Measurements from ENCODE around the gene ADAMTS8.

The ADAMTS8 gene

DNA sequence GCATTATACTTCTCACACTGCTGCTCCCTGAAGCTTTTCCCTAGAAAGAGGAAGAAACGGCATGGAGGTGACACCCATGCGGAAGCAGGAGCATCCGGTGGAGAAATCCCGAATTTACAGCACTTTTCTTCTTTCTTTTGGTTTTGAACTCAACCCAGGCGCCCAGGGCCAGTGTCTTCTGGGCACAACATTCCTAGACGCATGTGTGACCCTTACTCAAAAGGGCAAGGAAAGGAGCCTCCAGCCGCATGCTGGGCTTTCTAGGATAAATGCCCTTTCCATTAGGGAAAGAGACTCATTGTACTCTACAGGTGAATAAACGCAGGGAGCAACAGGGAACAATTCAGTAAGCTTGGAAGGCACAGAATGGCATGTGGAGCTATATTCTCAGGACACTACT lies 19.5 kb downstream of the ADAMTS8 start:
- no peak for DNase-seq

DNA sequence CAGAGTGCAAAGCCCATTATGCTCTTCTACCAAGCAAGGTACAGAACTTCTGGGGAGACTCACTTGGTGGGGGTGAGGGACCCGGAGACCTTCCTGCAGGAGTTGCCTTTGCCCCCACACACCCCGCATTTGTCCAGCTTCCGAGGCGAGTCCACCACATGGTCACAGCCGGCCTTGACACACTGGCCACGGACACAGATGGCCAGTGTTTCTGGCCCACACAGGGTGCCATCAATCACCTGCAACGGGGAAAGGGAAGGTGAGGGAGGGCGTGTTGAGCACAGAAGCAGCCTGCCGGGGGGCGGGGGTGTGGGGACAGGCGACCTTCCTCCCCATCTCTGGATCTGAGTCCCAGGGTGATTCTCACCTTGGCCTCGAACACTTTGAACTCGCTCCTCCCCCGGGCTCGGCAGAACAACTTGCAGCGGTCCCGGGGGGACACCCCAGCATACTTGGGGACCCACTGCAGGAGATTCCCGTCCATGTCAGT lies 20.0 kb downstream of the ADAMTS8 start:
- Histone ChIP-seq H3K4me1 (ENCODE audit: control insufficient read depth in 1 of 2, insufficient read depth in 2 of 2, low read length in 2 of 2) (peaks cover 4 to 6% of the 10 kb centered on the region in 2 experiments), H2BK12ac (ENCODE audit: low read length) (no peak overlapping the region), H3K4me3 (ENCODE audit: low read depth, low read length) (no peak overlapping the region), H3K27ac (ENCODE audit: low read depth, low read length) (no peak overlapping the region), H4K91ac (ENCODE audit: low read depth, low read length) (no peak overlapping the region), H3K23ac (ENCODE audit: low read length) (no peak overlapping the region), H3K36me3 (ENCODE audit: control insufficient read depth in 1 of 2, insufficient read depth in 2 of 2, low read length in 2 of 2) (no peaks in the 10 kb centered on the region), H2AFZ (ENCODE audit: insufficient read depth, low read length, poor library complexity) (no peak overlapping the region), H3K9me3 (ENCODE audit: insufficient read depth, low read depth, low read length) (no peaks in the 10 kb centered on the region), H2AK5ac (ENCODE audit: low read length) (no peak overlapping the region), H2BK120ac (ENCODE audit: insufficient read depth, low read length, poor library complexity) (no peak overlapping the region), H2BK5ac (ENCODE audit: low read depth, low read length, poor library complexity) (no peak overlapping the region), H3K18ac (ENCODE audit: low read length) (no peak overlapping the region), H4K8ac (ENCODE audit: low read depth, low read length) (no peak overlapping the region), H3K4ac (ENCODE audit: low read depth, low read length) (no peak overlapping the region), H3K14ac (ENCODE audit: low read length) (no peak overlapping the region), H3K27me3 (ENCODE audit: insufficient read depth, low read length) (no peaks in the 10 kb centered on the region), H3K9ac (ENCODE audit: low read length) (no peak overlapping the region), H3K4me2 (ENCODE audit: low read length) (no peak overlapping the region), H4K12ac (ENCODE audit: low read depth, low read length) (no peak overlapping the region), H3K79me2 (ENCODE audit: control insufficient read depth, insufficient read depth, low read length, poor library complexity) (no peaks in the 10 kb centered on the region), H3K79me1 (ENCODE audit: low read length) (no peaks in the 10 kb centered on the region)
- no peak for DNase-seq
- WGBS (ENCODE audit: extremely low coverage, insufficient coverage, insufficient read length) = no CpG with 5 or more reads among the region's 18 CpGs

More for the DNA sequence above, 19.5 kb downstream of the ADAMTS8 start:
- H3K79me2 ChIP-seq (ENCODE audit: control insufficient read depth, insufficient read depth, low read length, poor library complexity) = no peaks in the 10 kb centered on the region
- no peak overlapping the region for H4K91ac ChIP-seq (ENCODE audit: low read depth, low read length)
- no peak overlapping the region for H3K4me3 ChIP-seq (ENCODE audit: low read depth, low read length)
- no peak overlapping the region for H3K14ac ChIP-seq (ENCODE audit: low read length)
- H2BK120ac ChIP-seq (ENCODE audit: insufficient read depth, low read length, poor library complexity) = no peak overlapping the region
- no peak overlapping the region for H3K23ac ChIP-seq (ENCODE audit: low read length)
- H2BK12ac ChIP-seq (ENCODE audit: low read length) = no peak overlapping the region
- no peak overlapping the region for H3K9ac ChIP-seq (ENCODE audit: low read length)
- H3K4me1 ChIP-seq (ENCODE audit: control insufficient read depth in 1 of 2, insufficient read depth in 2 of 2, low read length in 2 of 2) = peaks cover 2% of the 10 kb centered on the region in 2 experiments
- WGBS (ENCODE audit: extremely low coverage, insufficient coverage, insufficient read length) = no CpG with 5 or more reads among the region's 8 CpGs
- H3K4ac ChIP-seq (ENCODE audit: low read depth, low read length) = no peak overlapping the region
- H3K18ac ChIP-seq (ENCODE audit: low read length) = no peak overlapping the region
- no peak overlapping the region for H4K8ac ChIP-seq (ENCODE audit: low read depth, low read length)
- no peaks in the 10 kb centered on the region for H3K9me3 ChIP-seq (ENCODE audit: insufficient read depth, low read depth, low read length)
- H4K12ac ChIP-seq (ENCODE audit: low read depth, low read length) = no peak overlapping the region
- no peak overlapping the region for H3K4me2 ChIP-seq (ENCODE audit: low read length)
- no peak overlapping the region for H2BK5ac ChIP-seq (ENCODE audit: low read depth, low read length, poor library complexity)
- no peak overlapping the region for H2AK5ac ChIP-seq (ENCODE audit: low read length)
- H2AFZ ChIP-seq (ENCODE audit: insufficient read depth, low read length, poor library complexity) = no peak overlapping the region
- no peaks in the 10 kb centered on the region for H3K36me3 ChIP-seq (ENCODE audit: control insufficient read depth in 1 of 2, insufficient read depth in 2 of 2, low read length in 2 of 2)
- H3K79me1 ChIP-seq (ENCODE audit: low read length) = no peaks in the 10 kb centered on the region
- no peaks in the 10 kb centered on the region for H3K27me3 ChIP-seq (ENCODE audit: insufficient read depth, low read length)
- no peak overlapping the region for H3K27ac ChIP-seq (ENCODE audit: low read depth, low read length)

DNA sequence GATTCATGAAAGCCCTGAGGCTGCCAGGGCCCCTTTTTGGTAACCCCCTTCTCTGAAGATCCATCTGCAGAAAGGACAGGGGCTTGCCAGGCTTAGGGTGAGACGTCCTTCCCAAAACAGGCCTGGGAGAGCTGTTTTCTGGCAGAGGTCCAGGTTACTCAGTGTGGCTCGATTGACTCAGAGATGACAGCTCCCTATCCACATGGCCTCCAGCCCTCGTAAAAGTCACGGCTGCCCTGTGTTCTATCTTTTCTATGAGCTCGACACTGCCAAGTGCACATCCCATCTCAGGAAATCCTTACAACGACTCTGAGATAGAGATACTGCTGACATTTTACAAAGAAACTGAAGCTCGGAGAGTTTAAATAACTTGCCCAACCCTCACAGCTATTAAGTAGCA lies 20.4 kb downstream of the ADAMTS8 start:
- DNase-seq = no peak
- Histone ChIP-seq H3K27ac (ENCODE audit: low read depth, low read length) (no peak overlapping the region), H3K4ac (ENCODE audit: low read depth, low read length) (no peak overlapping the region), H3K9ac (ENCODE audit: low read length) (no peak overlapping the region), H3K27me3 (ENCODE audit: insufficient read depth, low read length) (no peaks in the 10 kb centered on the region), H3K18ac (ENCODE audit: low read length) (no peak overlapping the region), H2BK12ac (ENCODE audit: low read length) (no peak overlapping the region), H3K14ac (ENCODE audit: low read length) (no peak overlapping the region), H2AFZ (ENCODE audit: insufficient read depth, low read length, poor library complexity) (no peak overlapping the region), H4K12ac (ENCODE audit: low read depth, low read length) (no peak overlapping the region), H4K91ac (ENCODE audit: low read depth, low read length) (no peak overlapping the region), H3K36me3 (ENCODE audit: control insufficient read depth in 1 of 2, insufficient read depth in 2 of 2, low read length in 2 of 2) (no peaks in the 10 kb centered on the region), H2BK120ac (ENCODE audit: insufficient read depth, low read length, poor library complexity) (no peak overlapping the region), H4K8ac (ENCODE audit: low read depth, low read length) (no peak overlapping the region), H3K4me2 (ENCODE audit: low read length) (no peak overlapping the region), H3K9me3 (ENCODE audit: insufficient read depth, low read depth, low read length) (no peaks in the 10 kb centered on the region), H3K23ac (ENCODE audit: low read length) (no peak overlapping the region), H2BK5ac (ENCODE audit: low read depth, low read length, poor library complexity) (no peak overlapping the region), H3K4me3 (ENCODE audit: low read depth, low read length) (no peak overlapping the region), H2AK5ac (ENCODE audit: low read length) (no peak overlapping the region), H3K4me1 (ENCODE audit: control insufficient read depth in 1 of 2, insufficient read depth in 2 of 2, low read length in 2 of 2) (peaks cover 9 to 10% of the 10 kb centered on the region in 2 experiments), H3K79me2 (ENCODE audit: control insufficient read depth, insufficient read depth, low read length, poor library complexity) (no peaks in the 10 kb centered on the region), H3K79me1 (ENCODE audit: low read length) (no peaks in the 10 kb centered on the region)
- no CpG with 5 or more reads among the region's 7 CpGs for WGBS (ENCODE audit: extremely low coverage, insufficient coverage, insufficient read length)

DNA sequence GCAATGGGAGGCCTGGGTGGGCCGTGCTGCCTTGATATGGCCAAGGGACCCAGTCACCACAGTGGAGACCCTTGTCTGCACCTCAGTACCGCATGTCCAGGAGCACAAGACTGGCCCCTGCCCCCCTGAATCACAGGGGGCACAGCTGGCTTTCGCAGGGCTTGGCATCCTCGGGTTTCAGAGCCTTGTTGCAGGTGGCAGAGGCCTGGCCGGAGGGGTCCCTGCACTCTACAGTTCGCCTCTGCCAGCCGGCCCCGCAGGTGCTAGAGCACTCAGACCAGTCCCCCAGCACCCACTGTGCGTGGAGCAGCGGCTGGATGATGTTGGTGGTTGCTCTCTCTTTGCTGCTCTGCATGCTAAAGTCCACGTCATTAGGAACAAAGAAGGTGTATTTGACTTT lies 23.0 kb downstream of the ADAMTS8 start:
- Histone ChIP-seq H3K4me3 (ENCODE audit: low read depth, low read length) (no peak overlapping the region), H3K14ac (ENCODE audit: low read length) (no peak overlapping the region), H2AFZ (ENCODE audit: insufficient read depth, low read length, poor library complexity) (no peak overlapping the region), H3K79me2 (ENCODE audit: control insufficient read depth, insufficient read depth, low read length, poor library complexity) (no peaks in the 10 kb centered on the region), H3K4me1 (ENCODE audit: control insufficient read depth in 1 of 2, insufficient read depth in 2 of 2, low read length in 2 of 2) (peaks cover 16 to 18% of the 10 kb centered on the region in 2 experiments), H3K9me3 (ENCODE audit: insufficient read depth, low read depth, low read length) (no peaks in the 10 kb centered on the region), H3K36me3 (ENCODE audit: control insufficient read depth in 1 of 2, insufficient read depth in 2 of 2, low read length in 2 of 2) (no peaks in the 10 kb centered on the region), H3K27ac (ENCODE audit: low read depth, low read length) (no peak overlapping the region), H2BK5ac (ENCODE audit: low read depth, low read length, poor library complexity) (no peak overlapping the region), H3K9ac (ENCODE audit: low read length) (no peak overlapping the region), H4K12ac (ENCODE audit: low read depth, low read length) (no peak overlapping the region), H3K79me1 (ENCODE audit: low read length) (peaks cover 1% of the 10 kb centered on the region), H3K4ac (ENCODE audit: low read depth, low read length) (no peak overlapping the region), H2AK5ac (ENCODE audit: low read length) (no peak overlapping the region), H3K23ac (ENCODE audit: low read length) (no peak overlapping the region), H4K8ac (ENCODE audit: low read depth, low read length) (no peak overlapping the region), H2BK12ac (ENCODE audit: low read length) (no peak overlapping the region), H3K4me2 (ENCODE audit: low read length) (no peak overlapping the region), H3K27me3 (ENCODE audit: insufficient read depth, low read length) (no peaks in the 10 kb centered on the region), H2BK120ac (ENCODE audit: insufficient read depth, low read length, poor library complexity) (no peak overlapping the region), H3K18ac (ENCODE audit: low read length) (no peak overlapping the region), H4K91ac (ENCODE audit: low read depth, low read length) (no peak overlapping the region)
- no peak for DNase-seq
- WGBS (ENCODE audit: extremely low coverage, insufficient coverage, insufficient read length) = no CpG with 5 or more reads among the region's 11 CpGs
